HG02623 (cell line): Measurements from ENCODE around the gene PRKAA2.

Experiments
- ATAC-seq: cut with Tn5 transposase; IDR thresholded peaks from one replicate; pipeline ENCODE4 v1.9.1; 2021; ENCODE audit warnings: moderate library complexity; ENCODE audit not compliant: unreplicated experiment

Gene PRKAA2

GRCh38 chr1:56712150-56712549 lies 67.0 kb downstream of the PRKAA2 start:
- no peak for ATAC-seq

GRCh38 chr1:56713112-56713511 lies 68.0 kb downstream of the PRKAA2 start:
- ATAC-seq = no peak

GRCh38 chr1:56715156-56715555 lies 70.0 kb downstream of the PRKAA2 start:
- ATAC-seq = no peak

GRCh38 chr1:56719171-56719570 lies 74.1 kb downstream of the PRKAA2 start:
- no peak for ATAC-seq

GRCh38 chr1:56726706-56727105 lies 81.6 kb downstream of the PRKAA2 start:
- no peak for ATAC-seq

GRCh38 chr1:56728964-56729363 lies 83.8 kb downstream of the PRKAA2 start:
- ATAC-seq = no peak

GRCh38 chr1:56745231-56745630 lies 100.1 kb downstream of the PRKAA2 start:
- ATAC-seq = no peak

- no peak for ATAC-seq
Measured at GRCh38 chr1:56754708-56755479, 109.8 kb downstream of the PRKAA2 start.

- ATAC-seq = no peak
Measured at GRCh38 chr1:56755911-56756310, 110.8 kb downstream of the PRKAA2 start.

- ATAC-seq = no peak
Measured at GRCh38 chr1:56758135-56758534, 113.0 kb downstream of the PRKAA2 start.

- no peak for ATAC-seq
Measured at GRCh38 chr1:56758794-56759193, 113.7 kb downstream of the PRKAA2 start.
